PC-9 (cell line): ENCODE data around the gene RAD23A. TPM values are rescaled to one million over a fixed set of nuclear protein-coding genes. Genes with fewer than 3 reads are reported as not detected.

Experiments used
- BruUV-seq: library from RNA; stranded (reverse); fragments of 400-500 nt; replicated peaks from 2 replicates; lab custom pipeline; 2021; lab: Mats Ljungman, UMichigan
- CTCF ChIA-PET: fragments of 300-600 bp; sonication (Branson Sonifier 250); formaldehyde crosslinking; loops from one replicate; lab custom pipeline; 2022; ENCODE audit warnings: antibody characterized with exemption; lab: Charles Lee
- POLR2A ChIA-PET: fragments of 300-600 bp; sonication (Branson Sonifier 250); formaldehyde crosslinking; loops from one replicate; lab custom pipeline; 2022; ENCODE audit warnings: antibody characterized with exemption; ENCODE audit not compliant: unreplicated experiment; lab: Charles Lee
- DNase-seq, 2 experiments: peaks; one replicate each; pipeline versions ENCODE4 v3.0.0 to v3.0.0-alpha.2; 2015 to 2022; ENCODE audit warnings: mixed read lengths in 1 of 2
- H2AFZ ChIP-seq: fragments of 200-600 bp; sonication (generic); 2 replicates; pipeline ENCODE4 v1.8.1; 2017; ENCODE audit warnings: antibody characterized with exemption
- H3F3A ChIP-seq: fragments of 200-600 bp; sonication (generic); 2 replicates; pipeline ENCODE4 v1.8.1; 2017; ENCODE audit warnings: antibody characterized with exemption, mild to moderate bottlenecking, low read depth; ENCODE audit not compliant: insufficient read depth
- H3K27ac ChIP-seq: fragments of 200-600 bp; sonication (generic); 2 replicates; pipeline ENCODE4 v1.6.1; 2016; ENCODE audit warnings: mixed run types
- H3K27me3 ChIP-seq: fragments of 200-600 bp; sonication (generic); 2 replicates; pipeline ENCODE4 v1.6.1; 2016; ENCODE audit warnings: low read depth, mixed run types; ENCODE audit not compliant: insufficient read depth
- H3K36me3 ChIP-seq: fragments of 200-600 bp; sonication (generic); 2 replicates; pipeline ENCODE4 v1.6.1; 2016; ENCODE audit warnings: low read depth, mixed run types
- H3K4me1 ChIP-seq: fragments of 200-600 bp; sonication (generic); replicated peaks from 2 replicates; pipeline ENCODE4 v1.6.1; 2016; ENCODE audit warnings: mixed run types; ENCODE audit not compliant: insufficient read depth
- H3K4me2 ChIP-seq: fragments of 200-600 bp; sonication (generic); 2 replicates; pipeline ENCODE4 v1.6.1; 2017; ENCODE audit warnings: mixed run types
- H3K4me3 ChIP-seq: fragments of 200-600 bp; sonication (generic); 2 replicates; pipeline ENCODE4 v1.6.1; 2016; ENCODE audit warnings: mixed run types
- H3K79me2 ChIP-seq: fragments of 200-600 bp; sonication (generic); 2 replicates; pipeline ENCODE4 v1.6.1; 2017; ENCODE audit warnings: low read depth, mixed run types
- H3K9me2 ChIP-seq: fragments of 200-600 bp; sonication (generic); 2 replicates; pipeline ENCODE4 v1.8.1; 2017; ENCODE audit warnings: mild to moderate bottlenecking; ENCODE audit not compliant: insufficient read depth
- H3K9me3 ChIP-seq: fragments of 200-600 bp; sonication (generic); 2 replicates; pipeline ENCODE4 v1.8.1; 2016; ENCODE audit warnings: low read depth; ENCODE audit not compliant: insufficient read depth
- H4K20me1 ChIP-seq: fragments of 200-600 bp; sonication (generic); 2 replicates; pipeline ENCODE4 v1.8.1; 2017; ENCODE audit not compliant: insufficient read depth
- EZH2 ChIP-seq: fragments of 200-600 bp; sonication (generic); IDR thresholded peaks from 2 replicates; pipeline ENCODE4 v1.8.0; 2017; ENCODE audit warnings: antibody characterized with exemption, low read depth
- intact Hi-C: fragments of 100-400 bp; cut with micrococcal nuclease; formaldehyde crosslinking; loops from one replicate; pipeline ENCODE4 v1.10.0; 2022; ENCODE audit not compliant: unreplicated experiment
- microRNA-seq: library from miRNA; unstranded; fragments of <30 nt; microRNA quantifications from one replicate; pipeline ENCODE4 v1.2.0, GENCODE V29; 2021; ENCODE audit warnings: borderline number of aligned reads, borderline replicate concordance
- total RNA-seq: library from RNA; stranded (reverse); gene quantifications from 2 replicates; pipeline ENCODE4 v1.2.3, GENCODE V29; 2021
- TF ChIP-seq, protein P1 (sequence below): fragments of 200-600 bp; sonication (generic); conservative IDR thresholded peaks from 2 replicates; pipeline ENCODE4 v1.6.1; 2017; ENCODE audit warnings: mixed run types, antibody characterized with exemption, mild to moderate bottlenecking, moderate library complexity

RAD23A gene
- total RNA-seq, 1 experiment from 2014 or later, result 186 TPM

DNA sequence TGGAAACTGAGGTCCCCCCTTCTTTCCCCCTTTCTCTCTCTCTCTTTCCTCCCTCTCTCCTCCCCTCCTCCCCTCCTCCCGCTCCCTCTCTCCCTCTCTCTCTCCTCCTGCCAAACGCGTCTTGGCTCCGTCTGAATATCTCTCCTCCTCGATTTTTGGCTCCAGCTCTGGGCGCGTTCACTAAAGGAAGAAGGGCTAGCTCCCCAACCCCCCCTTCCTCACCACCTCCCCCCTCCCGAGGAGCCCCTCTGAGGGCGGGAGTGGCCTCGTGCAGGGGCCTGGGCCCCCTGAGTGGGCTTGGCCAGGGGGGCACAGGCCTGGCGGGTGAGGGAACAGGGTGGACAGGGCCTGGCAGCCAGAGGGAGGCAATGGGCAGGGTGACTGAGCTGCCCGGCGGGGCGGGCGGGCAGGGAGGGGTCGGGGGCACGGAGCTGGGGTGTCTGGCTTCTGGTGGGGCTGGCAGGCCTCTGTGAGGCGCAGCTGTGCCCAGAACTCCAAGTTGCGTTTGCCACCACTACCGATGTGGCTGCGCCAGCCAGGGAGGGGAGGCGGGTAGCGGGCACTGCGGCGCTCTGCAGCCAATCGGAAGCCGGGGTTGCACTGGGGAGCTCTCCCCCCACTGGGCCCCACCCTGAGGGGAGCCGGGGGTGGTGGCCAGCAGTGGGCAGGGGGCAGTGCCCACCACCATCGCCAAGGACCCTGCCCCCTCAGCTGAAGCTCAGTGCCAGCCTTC, 56.7 kb downstream of the RAD23A start:
- Histone ChIP-seq H3K4me1 (no peaks in the 10 kb centered on the region), H3K9me2 (no peaks in the 10 kb centered on the region), H3K27ac (no peak overlapping the region), H4K20me1 (no peaks in the 10 kb centered on the region; the same call in 1 of the 2 replicates), H3K36me3 (no peaks in the 10 kb centered on the region), H3K4me2 (no peak overlapping the region), H3K9me3 (no peaks in the 10 kb centered on the region), H3K79me2 (no peaks in the 10 kb centered on the region), H3K4me3 (no peak overlapping the region), H3F3A (peaks cover 6% of the 10 kb centered on the region; the same call in 1 of the 2 replicates), H2AFZ (no peak overlapping the region), H3K27me3 (no peaks in the 10 kb centered on the region; the same call in 1 of the 2 replicates)
- ChIA-PET CTCF (no interaction called here), POLR2A (no interaction called here)
- BruUV-seq, result no TSS peak
- intact Hi-C loops, result no loop called here
- no peak for DNase-seq
- TF ChIP-seq, protein P1, sequence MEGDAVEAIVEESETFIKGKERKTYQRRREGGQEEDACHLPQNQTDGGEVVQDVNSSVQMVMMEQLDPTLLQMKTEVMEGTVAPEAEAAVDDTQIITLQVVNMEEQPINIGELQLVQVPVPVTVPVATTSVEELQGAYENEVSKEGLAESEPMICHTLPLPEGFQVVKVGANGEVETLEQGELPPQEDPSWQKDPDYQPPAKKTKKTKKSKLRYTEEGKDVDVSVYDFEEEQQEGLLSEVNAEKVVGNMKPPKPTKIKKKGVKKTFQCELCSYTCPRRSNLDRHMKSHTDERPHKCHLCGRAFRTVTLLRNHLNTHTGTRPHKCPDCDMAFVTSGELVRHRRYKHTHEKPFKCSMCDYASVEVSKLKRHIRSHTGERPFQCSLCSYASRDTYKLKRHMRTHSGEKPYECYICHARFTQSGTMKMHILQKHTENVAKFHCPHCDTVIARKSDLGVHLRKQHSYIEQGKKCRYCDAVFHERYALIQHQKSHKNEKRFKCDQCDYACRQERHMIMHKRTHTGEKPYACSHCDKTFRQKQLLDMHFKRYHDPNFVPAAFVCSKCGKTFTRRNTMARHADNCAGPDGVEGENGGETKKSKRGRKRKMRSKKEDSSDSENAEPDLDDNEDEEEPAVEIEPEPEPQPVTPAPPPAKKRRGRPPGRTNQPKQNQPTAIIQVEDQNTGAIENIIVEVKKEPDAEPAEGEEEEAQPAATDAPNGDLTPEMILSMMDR, result no peak
- no peak for TF ChIP-seq EZH2

DNA sequence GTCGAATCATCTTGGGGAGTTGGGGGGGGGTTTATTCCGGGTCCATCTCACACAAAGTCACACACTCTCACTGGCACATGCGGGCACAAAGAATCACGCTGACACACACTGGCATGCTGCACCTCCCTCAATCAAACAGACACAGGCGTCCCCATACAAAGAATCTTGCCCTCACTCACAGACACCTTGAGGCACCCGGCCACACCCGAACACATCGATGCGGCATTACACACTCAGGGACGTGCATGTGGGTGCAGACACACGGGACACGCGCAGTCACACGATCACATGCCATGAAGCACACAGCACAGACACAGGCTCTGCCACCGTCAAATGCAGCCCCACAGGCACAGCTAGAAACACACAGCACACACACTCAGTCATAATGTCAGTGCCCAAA, 57.4 kb downstream of the RAD23A start:
- Histone ChIP-seq H3K9me3 (no peaks in the 10 kb centered on the region), H2AFZ (no peak overlapping the region), H3K9me2 (no peaks in the 10 kb centered on the region), H3K4me2 (no peak overlapping the region), H3K79me2 (no peaks in the 10 kb centered on the region), H3K4me1 (no peaks in the 10 kb centered on the region), H3K4me3 (no peak overlapping the region), H3K27me3 (no peaks in the 10 kb centered on the region), H3F3A (no peaks in the 10 kb centered on the region; the same call in 1 of the 2 replicates), H3K27ac (no peak overlapping the region), H3K36me3 (no peaks in the 10 kb centered on the region), H4K20me1 (no peaks in the 10 kb centered on the region; the same call in 1 of the 2 replicates)
- DNase-seq, result no peak
- intact Hi-C loops, result no loop called here
- BruUV-seq, result no TSS peak
- POLR2A ChIA-PET, result interaction anchor here (0.6 to 0.7 kb wide), 2 partner anchors 43 kb away, joined by 3 to 6 read pairs; no protein-coding TSS in a partner anchor
- TF ChIP-seq, protein P1, result no peak
- no peak for TF ChIP-seq EZH2
- CTCF ChIA-PET, result no interaction called here

Small RNA genes within 50 kb of the gene (microRNA-seq; reads per million reads assigned to microRNA genes)
- not detected for gene MIR5695
- 2.0 reads per million for gene MIR6515

Other genes with a start within 250 kb of the RAD23A start
- gene FBXW9, start 249.2 kb upstream of the RAD23A start, total RNA-seq, result 21.0 and 21.9 TPM in 2 replicates
- gene TNPO2, start 221.9 kb upstream of the RAD23A start, total RNA-seq, result 67.4 and 77.5 TPM in 2 replicates
- gene TRIR, start 211.2 kb upstream of the RAD23A start, total RNA-seq, result 173 and 194 TPM in 2 replicates
- 72.8 and 81.9 TPM in 2 replicates for gene GET3, start 208.4 kb upstream of the RAD23A start, total RNA-seq
- gene BEST2, start 194.1 kb upstream of the RAD23A start, total RNA-seq, result not detected in 2 replicates
- 109 and 127 TPM in 2 replicates for gene HOOK2, start 170.3 kb upstream of the RAD23A start, total RNA-seq
- 70.7 and 87.0 TPM in 2 replicates for gene JUNB, start 154.4 kb upstream of the RAD23A start, total RNA-seq
- 268 and 271 TPM in 2 replicates for gene PRDX2, start 144.1 kb upstream of the RAD23A start, total RNA-seq
- 28.8 and 30.0 TPM in 2 replicates for gene THSD8, start 143.8 kb upstream of the RAD23A start, total RNA-seq
- 38.6 and 60.4 TPM in 2 replicates for gene RNASEH2A, start 139.3 kb upstream of the RAD23A start, total RNA-seq
- 0.78 and 1.0 TPM in 2 replicates for gene RTBDN, start 111.3 kb upstream of the RAD23A start, total RNA-seq
- 11.4 and 11.9 TPM in 2 replicates for gene MAST1, start 107.3 kb upstream of the RAD23A start, total RNA-seq
- 68.4 and 81.0 TPM in 2 replicates for gene DNASE2, start 64.4 kb upstream of the RAD23A start, total RNA-seq
- 0.22 and 0.25 TPM in 2 replicates for gene KLF1, start 58.7 kb upstream of the RAD23A start, total RNA-seq
- gene GCDH, start 54.7 kb upstream of the RAD23A start, total RNA-seq, result 23.2 and 27.8 TPM in 2 replicates
- gene SYCE2, start 26.6 kb upstream of the RAD23A start, total RNA-seq, result 2.1 and 2.6 TPM in 2 replicates
- gene FARSA, start 12.2 kb upstream of the RAD23A start, total RNA-seq, result 53.7 and 76.5 TPM in 2 replicates
- gene CALR, start 7.3 kb upstream of the RAD23A start, total RNA-seq, result 606 and 727 TPM in 2 replicates
- gene GADD45GIP1, start 11.4 kb downstream of the RAD23A start, total RNA-seq, result 29.1 and 32.5 TPM in 2 replicates
- 0.20 and 0.28 TPM in 2 replicates for gene DAND5, start 23.7 kb downstream of the RAD23A start, total RNA-seq
- gene NFIX, start 49.6 kb downstream of the RAD23A start, total RNA-seq, result 19.7 and 24.2 TPM in 2 replicates
- 0.24 TPM in 1 of 2 replicates, not detected in the other for gene LYL1, start 157.0 kb downstream of the RAD23A start, total RNA-seq
- 44.1 and 51.1 TPM in 2 replicates for gene TRMT1, start 170.9 kb downstream of the RAD23A start, total RNA-seq
- 101 and 133 TPM in 2 replicates for gene NACC1, start 172.4 kb downstream of the RAD23A start, total RNA-seq
- 86.2 and 89.6 TPM in 2 replicates for gene STX10, start 204.5 kb downstream of the RAD23A start, total RNA-seq
- gene IER2, start 204.5 kb downstream of the RAD23A start, total RNA-seq, result 72.7 and 95.5 TPM in 2 replicates